Osteocyte (in vitro differentiated cells): Measurements from ENCODE around the gene PCSK6. TPM values are rescaled to one million over a fixed set of nuclear protein-coding genes. Genes with fewer than 3 reads are reported as not detected.

Experiments used
- DNase-seq: peaks from one replicate; pipeline ENCODE4 v3.0.0; 2021; ENCODE audit warnings: mixed read lengths; ENCODE audit not compliant: unreplicated experiment; ENCODE audit errors: extremely low spot score
- H3K27ac Mint-ChIP-seq: one replicate; pipeline ENCODE4 v1.8.0; 2021; ENCODE audit warnings: mild to moderate bottlenecking, mixed read lengths; ENCODE audit not compliant: unreplicated experiment
- H3K27me3 Mint-ChIP-seq: one replicate; pipeline ENCODE4 v1.8.0; 2021; ENCODE audit warnings: mixed read lengths; ENCODE audit not compliant: unreplicated experiment
- H3K36me3 Mint-ChIP-seq: one replicate; pipeline ENCODE4 v1.8.0; 2021; ENCODE audit warnings: mixed read lengths; ENCODE audit not compliant: unreplicated experiment
- H3K4me1 Mint-ChIP-seq: one replicate; pipeline ENCODE4 v1.8.0; 2021; ENCODE audit warnings: mixed read lengths; ENCODE audit not compliant: unreplicated experiment
- H3K4me3 Mint-ChIP-seq: one replicate; pipeline ENCODE4 v1.8.0; 2021; ENCODE audit warnings: mild to moderate bottlenecking, moderate library complexity, mixed read lengths; ENCODE audit not compliant: unreplicated experiment
- H3K9me3 Mint-ChIP-seq: one replicate; pipeline ENCODE4 v1.8.0; 2021; ENCODE audit warnings: mixed read lengths; ENCODE audit not compliant: unreplicated experiment
- total RNA-seq: library from RNA; stranded (reverse); gene quantifications from 2 replicates; pipeline ENCODE4 v1.2.1, GENCODE V29; 2021
- TF ChIP-seq, protein P1 (sequence below): fragments of 200-600 bp; sonication (generic); IDR thresholded peaks from 2 replicates; pipeline ENCODE4 v1.5.0; 2021; ENCODE audit warnings: antibody characterized with exemption, mild to moderate bottlenecking, moderate library complexity

PCSK6 gene
- total RNA-seq, 1 donor from 2014 or later = 0.43 TPM

DNA sequence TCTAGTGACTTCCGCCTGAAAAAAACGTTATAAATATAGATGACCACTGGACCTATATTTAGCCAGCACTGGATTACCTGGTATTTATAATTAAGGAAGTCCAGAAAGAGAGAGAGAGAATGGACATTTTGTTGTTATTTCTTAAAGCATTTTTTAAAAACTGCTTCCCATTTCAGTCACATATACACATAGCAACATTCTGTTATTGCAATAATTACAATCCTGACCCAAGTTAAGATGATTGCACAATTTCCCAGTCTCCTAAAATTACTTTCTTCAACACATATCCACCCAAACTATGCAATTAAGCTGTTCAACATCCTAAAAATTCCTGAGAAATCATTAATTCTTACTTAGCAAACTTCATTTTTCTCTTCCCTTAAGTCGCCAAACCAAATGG, 37.7 kb downstream of the PCSK6 start:
- Mint-ChIP-seq H3K27me3 (peaks cover 11% of the 10 kb centered on the region), H3K9me3 (no peaks in the 10 kb centered on the region), H3K4me3 (no peak overlapping the region), H3K36me3 (no peaks in the 10 kb centered on the region), H3K27ac (no peak overlapping the region), H3K4me1 (no peaks in the 10 kb centered on the region)
- no peak for DNase-seq
- TF ChIP-seq, protein P1, sequence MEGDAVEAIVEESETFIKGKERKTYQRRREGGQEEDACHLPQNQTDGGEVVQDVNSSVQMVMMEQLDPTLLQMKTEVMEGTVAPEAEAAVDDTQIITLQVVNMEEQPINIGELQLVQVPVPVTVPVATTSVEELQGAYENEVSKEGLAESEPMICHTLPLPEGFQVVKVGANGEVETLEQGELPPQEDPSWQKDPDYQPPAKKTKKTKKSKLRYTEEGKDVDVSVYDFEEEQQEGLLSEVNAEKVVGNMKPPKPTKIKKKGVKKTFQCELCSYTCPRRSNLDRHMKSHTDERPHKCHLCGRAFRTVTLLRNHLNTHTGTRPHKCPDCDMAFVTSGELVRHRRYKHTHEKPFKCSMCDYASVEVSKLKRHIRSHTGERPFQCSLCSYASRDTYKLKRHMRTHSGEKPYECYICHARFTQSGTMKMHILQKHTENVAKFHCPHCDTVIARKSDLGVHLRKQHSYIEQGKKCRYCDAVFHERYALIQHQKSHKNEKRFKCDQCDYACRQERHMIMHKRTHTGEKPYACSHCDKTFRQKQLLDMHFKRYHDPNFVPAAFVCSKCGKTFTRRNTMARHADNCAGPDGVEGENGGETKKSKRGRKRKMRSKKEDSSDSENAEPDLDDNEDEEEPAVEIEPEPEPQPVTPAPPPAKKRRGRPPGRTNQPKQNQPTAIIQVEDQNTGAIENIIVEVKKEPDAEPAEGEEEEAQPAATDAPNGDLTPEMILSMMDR = no peak

DNA sequence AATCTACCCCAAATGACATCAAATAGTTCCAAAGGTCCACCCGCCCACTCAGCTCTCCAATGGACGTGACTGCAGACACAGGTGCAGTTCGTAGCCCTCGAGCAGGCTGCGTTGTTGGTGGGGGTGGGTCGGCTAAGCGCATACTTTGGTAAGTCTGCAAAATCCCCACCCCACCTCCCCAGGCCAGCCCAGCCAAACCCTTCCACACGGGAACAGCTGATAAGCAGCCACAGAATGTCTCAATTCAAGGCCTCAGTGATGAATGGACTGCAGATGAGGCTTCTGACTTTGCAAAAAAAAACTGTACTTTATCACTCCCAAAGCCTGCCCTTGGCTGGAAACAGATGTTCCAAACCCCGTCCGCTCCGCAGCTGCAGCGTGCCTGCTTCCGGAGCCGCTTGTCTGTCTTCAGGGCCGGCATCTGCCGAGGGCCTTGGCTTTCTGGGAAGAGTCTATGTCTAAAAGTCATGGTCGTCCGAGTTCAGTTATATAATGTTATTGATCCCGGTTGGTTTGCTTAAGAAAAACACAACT, 38.2 kb downstream of the PCSK6 start:
- Mint-ChIP-seq H3K27ac (no peak overlapping the region), H3K4me1 (no peaks in the 10 kb centered on the region), H3K4me3 (no peak overlapping the region), H3K27me3 (peaks cover 11% of the 10 kb centered on the region), H3K9me3 (no peaks in the 10 kb centered on the region), H3K36me3 (no peaks in the 10 kb centered on the region)
- DNase-seq = no peak
- TF ChIP-seq, protein P1 = no peak

DNA sequence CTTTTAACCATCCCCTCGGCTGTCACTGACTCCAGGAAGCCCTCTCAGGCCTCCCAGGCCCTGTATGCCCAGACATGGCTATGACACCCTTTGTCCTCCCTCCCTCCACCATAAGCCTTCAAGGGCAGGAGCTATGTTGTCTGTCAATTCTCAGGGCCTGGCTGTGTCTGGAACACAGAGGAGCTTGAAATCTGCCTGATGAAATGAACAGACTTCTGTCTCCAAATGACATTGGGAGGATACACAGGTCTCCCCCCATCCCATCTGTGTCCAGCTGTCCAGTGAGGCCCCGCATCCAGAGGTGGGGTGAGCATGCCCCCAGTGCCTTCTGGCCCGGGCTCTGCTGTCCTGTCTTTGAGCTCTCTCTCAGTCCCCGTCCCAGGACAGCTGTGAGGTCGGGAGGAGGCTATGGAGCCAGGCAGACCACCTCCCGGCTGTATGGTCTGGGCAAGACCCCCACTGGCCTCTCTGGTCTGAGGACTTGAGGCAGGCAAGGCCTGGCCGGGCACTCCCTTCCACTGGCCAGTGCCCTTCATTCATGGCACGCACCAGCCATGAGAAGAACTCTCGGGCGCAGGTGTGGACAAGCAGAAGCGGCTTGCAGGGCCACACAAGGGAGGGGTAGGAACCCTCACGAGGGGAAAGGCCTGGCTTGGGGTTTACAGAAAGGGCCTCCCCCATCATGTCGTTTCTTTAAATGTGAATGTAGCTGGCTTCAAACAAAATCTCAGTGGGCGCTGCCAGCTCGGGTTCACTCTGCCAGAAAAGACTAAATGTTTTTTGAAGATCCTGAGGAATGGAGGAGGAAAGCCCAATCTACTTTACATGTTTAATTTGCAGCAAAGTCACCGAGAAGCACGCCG, 38.9 kb downstream of the PCSK6 start:
- Mint-ChIP-seq H3K27ac (no peak overlapping the region), H3K4me1 (no peaks in the 10 kb centered on the region), H3K4me3 (no peak overlapping the region), H3K36me3 (no peaks in the 10 kb centered on the region), H3K27me3 (peaks cover 11% of the 10 kb centered on the region), H3K9me3 (no peaks in the 10 kb centered on the region)
- TF ChIP-seq, protein P1 = no peak
- DNase-seq = no peak

DNA sequence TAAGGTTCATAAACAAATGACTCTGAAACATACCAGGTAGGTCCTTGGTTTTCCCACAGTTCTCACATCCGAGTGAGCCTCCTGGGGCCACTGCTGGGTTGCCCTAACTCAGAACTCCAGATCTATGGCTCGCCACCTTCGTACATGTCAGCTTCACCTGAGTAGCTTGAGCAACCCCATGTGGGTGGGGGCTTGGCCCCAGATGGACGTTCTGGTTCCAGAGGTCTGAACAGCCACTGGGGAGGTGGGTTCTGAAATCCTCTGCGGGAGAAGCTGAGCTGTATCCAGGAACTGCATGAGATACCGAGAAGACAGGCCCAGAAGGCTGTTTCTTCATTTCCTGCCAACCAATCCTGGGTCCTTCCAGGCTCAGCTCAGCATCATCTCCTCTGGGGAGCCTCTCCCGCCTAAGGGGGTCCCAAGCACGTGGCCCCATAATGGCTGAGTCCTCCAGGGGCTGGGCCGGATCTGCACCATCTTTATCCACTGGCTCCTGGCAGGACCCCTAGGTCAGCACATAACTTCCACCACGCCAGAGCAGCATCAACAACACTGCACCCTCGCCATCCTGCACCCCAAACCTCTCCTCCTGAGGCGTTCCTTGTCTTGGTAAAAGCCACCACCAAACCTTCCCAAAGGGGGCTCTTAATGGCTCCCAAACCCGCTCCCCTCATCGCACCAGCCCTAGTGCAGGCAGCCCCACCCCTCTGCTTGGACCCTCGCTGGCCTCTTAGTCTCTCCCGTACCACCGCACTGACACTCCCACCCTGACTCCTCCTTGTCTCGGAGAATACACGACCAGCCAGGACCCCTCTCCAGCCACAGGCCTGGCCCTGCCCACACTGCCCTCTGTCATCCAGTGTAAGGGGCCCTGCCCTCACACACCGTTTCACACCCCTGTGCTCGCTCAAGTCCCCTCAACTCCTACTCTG, 39.8 kb downstream of the PCSK6 start:
- H3K27me3 Mint-ChIP-seq = peaks cover 8% of the 10 kb centered on the region
- no peak for DNase-seq
- no peak overlapping the region for H3K4me3 Mint-ChIP-seq
- no peak overlapping the region for H3K27ac Mint-ChIP-seq
- no peaks in the 10 kb centered on the region for H3K9me3 Mint-ChIP-seq
- TF ChIP-seq, protein P1 = no peak
- H3K36me3 Mint-ChIP-seq = no peaks in the 10 kb centered on the region
- no peaks in the 10 kb centered on the region for H3K4me1 Mint-ChIP-seq

DNA sequence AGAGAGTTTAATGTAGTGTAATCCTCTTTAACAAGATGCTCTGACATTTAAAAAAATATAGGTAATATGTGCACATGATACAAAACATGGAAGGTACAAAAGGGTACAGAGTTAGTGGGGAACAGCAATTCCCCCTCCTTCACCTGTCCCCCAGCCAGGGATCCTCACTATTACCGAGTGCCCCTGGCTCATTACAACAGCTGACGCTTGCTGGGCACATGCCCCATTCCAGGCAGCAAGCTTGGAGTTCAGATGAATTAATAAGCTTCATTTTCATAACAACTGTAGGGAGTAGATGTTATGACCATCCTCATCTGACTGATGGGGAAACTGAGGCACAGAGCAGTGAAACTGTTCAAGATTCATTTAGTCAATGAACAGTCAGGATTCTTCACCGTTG, 41.2 kb downstream of the PCSK6 start:
- H3K4me1 Mint-ChIP-seq = no peaks in the 10 kb centered on the region
- peaks cover 8% of the 10 kb centered on the region for H3K27me3 Mint-ChIP-seq
- no peak for DNase-seq
- TF ChIP-seq, protein P1 = no peak
- no peak overlapping the region for H3K4me3 Mint-ChIP-seq
- no peak overlapping the region for H3K27ac Mint-ChIP-seq
- no peaks in the 10 kb centered on the region for H3K9me3 Mint-ChIP-seq
- H3K36me3 Mint-ChIP-seq = no peaks in the 10 kb centered on the region
